Activated CD4-positive, alpha-beta T cell treated with anti-CD3 and anti-CD28 coated beads, Interleukin-2, amount 50 U/mL, for 48 hours (primary cell): ENCODE measurements around the gene OR10G2.
"Not testable (repeated sequence)": the region's sequence is repeated elsewhere in the genome, so short reads cannot be mapped to it uniquely, and the experiment has no call there.

Experiments
- DNase-seq, 2 experiments: peaks; one replicate each; pipeline ENCODE4 v3.0.0-alpha.2; 2020

The OR10G2 gene, protein sequence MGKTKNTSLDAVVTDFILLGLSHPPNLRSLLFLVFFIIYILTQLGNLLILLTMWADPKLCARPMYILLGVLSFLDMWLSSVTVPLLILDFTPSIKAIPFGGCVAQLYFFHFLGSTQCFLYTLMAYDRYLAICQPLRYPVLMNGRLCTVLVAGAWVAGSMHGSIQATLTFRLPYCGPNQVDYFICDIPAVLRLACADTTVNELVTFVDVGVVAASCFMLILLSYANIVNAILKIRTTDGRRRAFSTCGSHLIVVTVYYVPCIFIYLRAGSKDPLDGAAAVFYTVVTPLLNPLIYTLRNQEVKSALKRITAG

DNA sequence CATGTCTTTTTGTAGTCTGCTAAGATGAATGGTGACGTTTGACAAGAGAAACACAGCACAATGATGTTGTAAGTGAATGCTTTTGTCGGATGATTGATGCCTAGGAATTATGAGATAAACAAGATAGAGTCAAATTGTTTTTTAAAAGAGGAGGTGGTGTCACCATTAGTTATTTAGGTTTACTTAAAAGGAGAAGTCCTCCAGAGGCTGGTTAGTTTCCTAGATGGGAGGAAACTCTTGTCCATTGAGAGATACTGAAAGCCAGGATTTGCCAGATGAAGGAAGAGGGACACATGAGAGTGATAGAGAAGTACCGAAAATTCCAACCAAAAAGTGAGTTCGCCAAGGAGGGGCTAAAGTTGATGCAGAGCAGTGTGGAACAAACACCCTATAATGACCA lies at the start of gene OR10G2:
TSS of gene OR10G2 (minus strand) at position 101 of the 400 bp plus-strand sequence. CDS start at position 3, 98 bp downstream.
- no peak for DNase-seq

DNA sequence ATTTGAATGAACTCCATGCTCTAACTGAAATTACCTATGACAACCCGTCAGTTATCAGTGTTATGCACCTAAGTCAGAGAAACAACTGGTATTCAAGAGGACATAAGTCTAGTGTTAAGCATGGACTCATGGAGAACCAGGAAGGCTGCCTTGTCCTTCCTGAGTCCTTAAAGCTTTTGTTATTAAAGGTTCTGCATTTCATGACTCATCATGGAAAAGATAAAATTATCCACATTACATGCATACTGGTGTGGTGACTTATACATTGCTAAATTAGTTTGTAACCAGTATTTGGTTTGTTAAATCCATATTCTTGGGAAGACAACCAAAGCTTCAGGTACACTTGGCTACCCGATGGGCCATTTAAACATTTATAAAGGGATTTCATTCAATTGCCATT lies 45.3 kb upstream of the OR10G2 start:
- no peak for DNase-seq

DNA sequence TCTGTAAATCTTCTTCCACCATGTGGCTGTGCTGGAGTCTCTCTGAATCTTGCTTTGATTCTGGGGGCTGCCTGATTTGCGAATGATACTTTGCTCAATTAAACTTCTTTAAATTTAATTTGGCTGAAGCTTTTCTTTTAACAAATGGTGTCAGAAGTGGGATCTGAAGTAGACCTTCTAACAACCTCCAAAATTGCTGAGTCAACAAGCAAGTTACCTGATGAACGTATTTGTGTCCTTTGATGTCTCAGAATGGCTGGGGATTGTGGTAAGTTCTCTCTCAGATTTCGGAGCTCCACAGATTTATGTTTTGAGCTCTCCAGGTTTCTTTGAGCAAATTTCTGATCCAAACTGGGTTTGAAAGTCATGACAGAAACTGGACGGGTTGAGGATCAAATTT lies 40.8 kb upstream of the OR10G2 start:
- no peak for DNase-seq

DNA sequence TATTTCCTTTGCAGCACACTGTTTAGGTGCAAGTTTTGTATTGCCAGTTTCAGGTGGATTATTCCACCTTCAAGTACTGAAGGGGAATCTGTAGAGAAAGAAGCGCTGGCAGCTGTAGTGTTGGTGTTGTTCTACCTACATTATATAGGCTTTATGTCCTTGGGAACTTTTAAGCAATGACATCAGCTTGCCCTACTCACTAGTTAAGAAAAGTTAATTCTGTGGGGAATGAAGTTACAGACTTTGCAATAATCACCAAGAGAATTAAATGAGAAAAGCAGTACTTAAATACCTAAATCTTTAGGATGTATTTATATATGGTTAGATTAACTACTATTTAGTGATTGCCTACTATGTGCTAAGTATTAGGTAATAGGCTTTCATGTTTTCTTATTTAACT lies 39.0 kb upstream of the OR10G2 start, which contains the start of gene OR4E1:
TSS of gene OR4E1 (minus strand) at position 101 of the 400 bp plus-strand sequence. CDS start 2,883 bp downstream, outside the sequence.
- no peak for DNase-seq

DNA sequence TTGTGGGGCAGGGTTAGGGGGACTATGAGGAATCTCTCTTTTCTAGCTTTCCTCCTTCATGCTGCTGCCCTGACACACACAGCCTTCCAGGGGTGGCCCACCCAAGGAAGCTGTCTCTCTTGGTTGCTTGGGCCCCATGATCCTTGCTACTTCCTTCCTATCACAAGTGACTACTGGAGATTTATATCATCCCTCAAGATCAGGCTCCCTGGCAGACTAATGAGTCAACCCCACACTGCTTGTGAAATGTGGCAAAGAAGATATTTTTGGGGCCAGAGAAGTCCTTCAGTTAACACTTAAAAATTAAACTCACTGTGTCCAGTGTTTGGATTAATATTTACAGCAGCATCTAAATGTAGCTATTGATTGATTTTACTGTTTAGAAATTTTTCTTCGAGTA lies 37.4 kb upstream of the OR10G2 start:
- DNase-seq, result no peak

DNA sequence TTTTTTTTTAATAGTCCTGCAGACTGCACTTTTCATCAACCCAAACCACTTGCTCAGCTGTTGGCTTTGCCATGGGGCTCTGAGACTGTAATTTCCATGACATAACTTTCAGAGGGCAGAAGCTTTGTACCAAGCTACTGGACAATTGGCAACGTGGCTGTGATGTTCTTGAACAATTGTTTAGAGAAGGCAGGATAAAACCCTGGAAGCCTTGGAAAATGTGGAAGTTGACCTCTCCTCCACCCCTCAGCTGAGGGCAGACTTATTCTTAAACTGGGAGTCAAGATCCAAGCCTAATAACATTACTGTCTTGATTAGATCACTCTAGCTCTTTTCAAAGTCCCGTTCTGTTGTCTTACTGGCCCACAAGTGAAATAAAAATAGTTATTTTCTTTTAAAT lies 36.6 kb upstream of the OR10G2 start:
- DNase-seq, result no peak

DNA sequence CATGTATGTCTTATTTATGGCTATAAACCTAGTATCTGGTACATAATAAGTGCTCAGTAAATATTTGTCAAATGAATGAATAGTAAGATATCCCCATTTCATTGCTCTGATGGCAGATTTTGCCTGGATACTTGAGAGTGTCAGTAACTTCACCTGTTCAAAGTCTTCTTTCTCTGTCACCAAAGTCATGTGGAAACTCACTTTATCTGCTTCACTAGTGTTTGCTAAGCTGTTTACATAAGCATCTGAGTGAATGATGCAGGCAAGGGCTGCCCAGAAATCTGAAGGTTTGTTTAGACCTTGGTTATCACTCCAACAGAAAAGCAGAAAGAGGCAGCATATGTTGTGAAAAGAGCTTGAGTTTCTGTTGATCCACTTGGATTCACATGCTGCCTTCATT lies 34.5 kb upstream of the OR10G2 start:
- no peak for DNase-seq

DNA sequence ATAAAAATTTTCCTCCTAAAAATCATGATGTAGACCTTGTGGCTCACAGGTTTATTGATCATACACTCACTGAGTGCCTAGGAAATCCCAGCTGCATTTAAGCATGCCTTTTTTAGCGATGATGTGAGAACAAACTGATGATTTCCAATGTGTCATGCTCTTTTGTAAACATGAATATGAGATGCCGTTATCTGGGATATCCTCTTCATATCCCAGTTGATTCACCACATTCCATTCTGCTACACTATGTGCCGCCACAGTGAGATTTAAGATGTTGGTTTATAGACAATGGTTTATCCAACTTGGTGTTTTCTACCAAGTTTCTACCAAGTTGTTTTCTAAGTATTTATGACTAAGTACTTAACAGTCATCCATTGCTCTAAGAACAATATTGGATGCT lies 33.6 kb upstream of the OR10G2 start:
- DNase-seq, result no peak

DNA sequence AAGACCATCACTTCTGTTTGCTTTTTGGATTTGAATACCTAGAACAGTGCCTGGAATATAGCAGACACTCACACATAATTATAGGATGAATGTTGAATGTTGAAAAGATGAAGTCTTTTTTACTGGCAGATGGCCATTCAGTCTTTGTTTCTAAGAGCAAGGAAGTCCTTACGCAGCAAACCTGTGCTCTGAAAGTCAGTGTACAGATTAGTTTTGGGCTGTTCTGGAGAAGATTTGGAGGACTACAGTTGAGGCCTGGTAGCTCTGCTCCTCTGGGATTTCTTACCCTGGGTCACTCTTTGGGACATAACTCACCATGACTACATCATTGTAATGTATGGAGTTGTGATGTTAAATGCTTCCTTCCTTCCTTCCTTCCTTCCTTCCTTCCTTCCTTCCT lies 22.2 kb upstream of the OR10G2 start:
- DNase-seq, result no peak

DNA sequence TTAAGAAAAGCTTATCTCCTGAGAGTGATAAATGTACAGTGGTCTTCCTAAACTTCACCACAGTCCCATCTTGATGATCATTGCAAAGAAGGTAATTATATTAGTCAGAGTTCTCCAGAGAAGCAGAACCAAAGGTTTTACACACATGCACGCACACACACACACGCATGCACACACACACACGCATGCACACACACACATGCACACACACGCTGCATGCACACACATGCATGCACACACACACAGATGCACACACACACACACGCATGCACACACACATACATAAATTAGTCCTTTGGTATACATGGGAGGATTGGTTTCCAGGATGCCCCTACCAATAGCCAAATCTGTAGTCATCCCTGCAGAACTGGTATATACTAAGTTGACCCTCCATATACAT lies 19.5 kb upstream of the OR10G2 start:
- DNase-seq, result no peak

DNA sequence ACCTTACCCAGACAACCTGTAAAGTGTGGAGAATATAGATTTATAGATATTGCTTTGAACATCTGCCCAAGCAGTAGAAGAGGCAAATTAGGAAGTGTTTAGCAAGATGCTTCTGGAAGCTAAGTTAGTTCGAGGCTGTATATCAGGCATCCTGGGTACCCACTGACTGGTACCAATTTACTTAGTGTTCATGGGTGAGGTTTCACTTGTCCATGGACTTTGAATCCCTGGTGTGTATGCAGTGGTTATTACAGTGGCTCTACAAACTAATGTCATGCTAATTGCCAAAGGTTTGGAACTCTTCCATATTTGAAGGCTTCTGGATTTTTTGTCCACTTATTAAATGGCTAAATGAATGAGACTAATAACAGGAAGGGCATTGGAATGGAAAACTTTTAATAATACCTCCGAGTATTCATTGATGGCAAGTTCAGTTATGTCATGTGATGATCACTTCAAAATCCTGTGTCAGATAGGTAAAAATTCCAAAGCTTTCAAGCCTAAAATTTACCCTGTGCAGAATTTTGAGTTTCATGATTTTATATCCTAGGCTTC lies 18.7 kb upstream of the OR10G2 start, which contains the start of gene OR4E2:
TSS of gene OR4E2 (plus strand) at position 505 of the 555 bp plus-strand sequence. CDS start 11,248 bp downstream, outside the sequence.
- no peak for DNase-seq

DNA sequence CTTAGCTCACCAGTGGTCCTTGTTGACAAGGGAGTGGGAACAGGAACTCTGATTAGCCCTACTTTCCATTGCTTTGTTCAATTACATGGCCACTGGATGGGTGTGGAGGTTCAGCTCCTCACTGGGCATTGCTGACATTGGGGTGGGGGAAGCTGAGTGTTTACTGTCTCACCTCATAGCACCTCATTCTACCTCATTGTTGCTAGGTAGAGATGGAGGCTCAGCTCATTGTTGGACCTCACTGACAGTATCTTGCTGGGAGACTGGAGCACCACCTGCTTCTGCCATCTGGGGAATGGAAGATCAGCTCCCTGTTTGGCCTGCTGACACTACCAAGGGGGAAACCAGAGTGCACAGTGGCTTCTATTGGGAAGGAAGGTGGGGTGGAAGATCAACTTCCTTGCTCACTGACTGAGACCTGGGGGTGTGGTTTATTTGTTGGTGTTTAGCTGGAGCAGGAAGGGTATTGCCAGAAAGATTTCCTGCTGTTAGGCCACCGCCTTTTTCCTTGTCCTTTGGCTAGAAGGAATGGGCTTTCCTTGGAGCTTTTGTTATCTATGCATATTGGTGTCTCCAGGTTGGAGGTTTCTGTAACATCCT lies 17.6 kb upstream of the OR10G2 start:
- DNase-seq, result no peak

DNA sequence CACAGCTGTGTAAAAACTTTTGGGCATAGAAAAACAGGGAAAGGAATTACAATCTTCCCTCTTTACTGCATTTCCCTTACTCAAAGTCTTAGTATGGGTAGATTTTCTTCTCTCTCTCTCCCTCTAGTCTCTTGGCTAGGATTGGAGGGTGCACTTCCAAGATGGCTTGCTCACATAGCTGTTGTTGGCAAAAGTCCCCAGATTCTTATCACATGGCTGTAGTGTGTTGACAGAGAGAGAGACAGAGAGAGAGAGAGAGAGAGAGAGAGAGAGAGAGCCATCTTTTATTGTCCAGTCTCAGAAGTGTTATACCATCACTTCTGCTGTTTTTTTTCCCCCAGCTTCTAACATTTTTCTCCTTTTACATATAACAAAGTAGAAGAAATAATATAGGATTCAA lies 12.6 kb upstream of the OR10G2 start:
- no peak for DNase-seq

DNA sequence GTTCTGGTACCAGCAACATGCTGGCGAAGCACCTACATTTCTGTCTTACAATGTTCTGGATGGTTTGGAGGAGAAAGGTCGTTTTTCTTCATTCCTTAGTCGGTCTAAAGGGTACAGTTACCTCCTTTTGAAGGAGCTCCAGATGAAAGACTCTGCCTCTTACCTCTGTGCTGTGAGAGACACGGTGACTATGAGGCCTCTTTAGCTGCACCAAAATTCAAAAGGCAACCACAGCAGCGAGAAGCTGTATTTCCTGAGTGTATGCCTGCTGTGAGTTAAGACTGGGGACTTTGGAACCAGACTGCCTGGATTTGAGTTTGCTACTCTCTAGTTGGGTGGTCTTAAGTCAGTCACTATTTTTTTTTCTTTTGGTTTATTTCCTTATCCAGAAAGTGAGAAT lies 8.7 kb upstream of the OR10G2 start:
- DNase-seq, result no peak

DNA sequence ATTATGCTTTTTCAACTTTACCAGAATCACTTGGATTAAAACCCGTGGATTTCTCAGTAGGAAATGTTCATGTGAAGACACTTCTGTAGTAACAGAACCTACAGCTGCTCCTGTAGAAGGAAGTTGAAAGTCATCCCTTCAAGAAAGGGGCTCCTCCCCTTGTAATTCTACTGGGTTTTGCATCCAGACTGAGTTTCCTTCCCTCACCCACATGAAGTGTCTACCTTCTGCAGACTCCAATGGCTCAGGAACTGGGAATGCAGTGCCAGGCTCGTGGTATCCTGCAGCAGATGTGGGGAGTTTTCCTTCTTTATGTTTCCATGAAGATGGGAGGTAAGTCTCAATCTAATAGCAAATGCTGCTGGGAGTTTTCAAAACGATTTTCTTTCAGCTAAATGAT lies 7.9 kb upstream of the OR10G2 start:
- no peak for DNase-seq

DNA sequence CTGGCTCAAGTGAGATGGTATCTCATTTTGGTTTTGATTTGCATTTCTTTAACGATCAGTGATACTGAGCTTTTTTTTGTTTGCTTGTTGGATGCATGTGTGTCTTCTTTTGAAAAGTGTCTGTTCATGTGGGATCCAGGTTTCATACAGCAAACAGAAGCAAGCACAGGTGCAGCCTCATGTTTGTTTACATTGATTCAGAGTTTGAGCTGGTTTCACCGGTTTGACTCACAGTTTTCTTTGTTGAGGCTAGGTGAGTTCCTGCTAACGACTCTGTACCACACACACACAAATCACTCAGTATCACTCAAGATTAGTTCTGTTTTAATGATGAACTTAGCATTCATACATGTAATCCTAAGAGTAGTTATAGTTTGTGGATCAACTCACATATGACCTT lies 3.7 kb downstream of the OR10G2 start:
- no peak for DNase-seq

DNA sequence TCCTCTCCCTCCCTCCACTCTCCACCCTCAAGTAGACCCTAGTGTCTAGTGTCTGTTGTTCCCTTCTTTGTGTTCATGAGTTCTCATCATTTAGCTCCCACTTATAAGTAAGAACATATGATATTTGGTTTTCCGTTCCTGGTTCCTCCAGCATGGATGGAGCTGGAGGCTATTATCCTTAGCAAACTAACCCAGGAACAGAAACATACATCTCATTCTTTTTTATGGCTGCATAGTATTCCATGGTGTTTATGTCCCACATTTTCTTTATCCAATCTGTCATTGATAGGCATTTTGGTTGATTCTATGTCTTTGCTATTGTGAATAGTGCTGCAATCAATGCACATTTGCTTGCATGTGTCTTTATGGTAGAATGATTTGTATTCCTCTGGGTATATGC lies 4.2 kb downstream of the OR10G2 start:
- not testable (repeated sequence) for DNase-seq

DNA sequence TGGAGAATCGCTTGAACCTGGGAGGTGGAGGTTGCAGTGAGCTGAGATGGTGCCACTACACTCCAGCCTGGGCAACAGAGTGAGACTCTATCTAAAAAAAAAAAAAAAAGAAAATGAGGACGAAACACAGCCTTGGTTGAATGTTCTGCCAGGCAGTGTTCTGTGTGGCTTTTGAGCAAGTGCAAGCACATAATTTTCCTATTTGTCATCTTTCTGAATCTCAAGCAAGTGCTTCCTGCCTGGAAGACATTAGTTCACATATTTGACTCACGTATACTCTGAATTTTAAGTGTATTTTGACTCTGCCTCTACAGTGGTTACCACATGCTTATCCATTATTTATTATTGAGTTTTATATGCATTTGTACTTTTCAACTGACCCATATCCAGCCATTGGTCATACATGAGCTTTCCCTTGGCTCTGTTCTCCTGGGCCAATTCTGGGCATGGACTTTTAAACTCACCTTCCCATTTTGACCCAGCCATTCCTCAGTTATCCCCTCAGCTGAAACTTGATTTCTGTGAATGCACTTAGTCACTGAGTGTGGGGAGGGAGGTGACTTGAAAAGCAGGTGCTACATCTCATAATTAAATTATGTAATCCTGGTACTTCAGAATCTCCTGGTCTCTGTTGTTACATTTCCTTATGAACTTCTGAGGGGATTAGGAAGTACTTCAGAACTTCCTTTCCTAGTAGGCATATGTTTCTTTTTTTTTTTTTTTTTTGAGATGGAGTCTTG lies 8.1 kb downstream of the OR10G2 start:
- DNase-seq, result no peak

DNA sequence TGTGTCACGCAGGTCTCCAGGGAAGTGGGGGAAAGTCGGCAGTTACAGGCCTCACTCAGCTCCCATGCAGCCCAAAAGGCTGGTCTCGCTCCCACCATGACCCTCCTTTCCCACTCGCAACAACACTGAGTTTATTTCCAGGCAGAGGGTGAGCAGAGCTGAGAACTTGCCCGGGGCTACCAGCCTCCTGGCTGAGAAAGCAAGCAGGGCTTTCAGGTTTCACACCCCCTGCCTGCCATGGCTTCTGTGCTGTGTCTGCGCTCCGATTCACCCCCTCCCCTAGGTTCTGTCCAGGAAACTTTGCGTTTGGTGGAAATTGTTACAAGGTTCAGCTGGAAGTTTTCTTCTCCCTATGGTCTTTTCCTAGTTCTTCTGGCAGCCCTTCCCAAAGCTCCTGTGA lies 17.1 kb downstream of the OR10G2 start:
- DNase-seq, result no peak

DNA sequence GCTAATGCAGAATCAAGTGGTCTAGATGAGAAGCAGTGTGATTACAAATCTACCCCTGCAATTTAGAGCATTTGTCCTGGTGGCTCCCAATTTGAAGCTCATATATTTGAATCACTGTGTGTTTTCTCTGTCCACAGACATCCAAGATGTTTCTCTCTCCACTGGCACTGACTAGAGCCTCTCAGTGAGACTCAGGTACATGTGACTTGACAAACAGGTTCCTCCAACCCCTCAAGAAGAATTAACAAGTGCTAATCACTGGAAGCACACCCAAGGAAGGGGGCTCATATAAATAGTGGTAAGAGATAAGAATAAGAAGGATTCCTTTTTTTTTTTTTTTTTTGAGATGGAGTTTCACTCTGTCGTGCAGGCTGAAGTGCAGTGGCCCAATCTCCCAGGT lies 20.5 kb downstream of the OR10G2 start:
- DNase-seq, result no peak

DNA sequence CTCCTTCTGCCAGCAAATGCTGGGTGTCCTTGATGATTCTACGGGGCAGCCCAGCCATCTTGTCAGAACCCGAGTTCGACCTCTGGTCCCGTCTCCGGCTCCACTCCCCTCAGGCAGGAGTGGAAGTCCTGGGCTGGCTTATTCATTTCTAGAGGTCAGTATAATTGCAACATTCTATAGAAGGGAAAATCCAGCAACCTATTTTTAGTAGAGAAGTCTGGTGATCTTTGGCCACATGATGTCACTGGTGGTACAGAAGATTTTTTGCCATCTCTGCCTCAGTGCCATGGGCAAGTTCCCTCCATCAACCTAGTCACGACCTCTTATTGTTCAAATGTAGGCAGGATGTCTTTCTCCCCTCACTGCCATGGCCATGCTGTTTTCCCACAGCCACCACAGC lies 22.4 kb downstream of the OR10G2 start:
- DNase-seq, result no peak

DNA sequence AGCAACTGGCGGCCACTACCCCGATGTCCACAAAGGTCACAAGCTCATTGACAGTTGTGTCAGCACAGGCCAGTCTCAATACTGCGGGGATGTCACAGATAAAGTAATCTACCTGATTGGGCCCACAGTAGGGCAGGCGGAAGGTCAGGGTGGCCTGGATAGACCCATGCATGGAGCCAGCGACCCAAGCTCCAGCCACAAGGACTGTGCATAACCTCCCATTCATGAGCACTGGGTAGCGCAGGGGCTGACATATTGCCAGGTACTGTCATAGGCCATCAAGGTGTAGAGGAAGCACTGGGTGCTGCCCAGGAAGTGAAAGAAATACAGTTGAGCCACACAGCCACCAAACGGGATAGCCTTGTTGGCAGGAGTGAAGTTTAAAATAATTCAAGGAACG lies 32.6 kb downstream of the OR10G2 start:
- DNase-seq, result not testable (repeated sequence)

DNA sequence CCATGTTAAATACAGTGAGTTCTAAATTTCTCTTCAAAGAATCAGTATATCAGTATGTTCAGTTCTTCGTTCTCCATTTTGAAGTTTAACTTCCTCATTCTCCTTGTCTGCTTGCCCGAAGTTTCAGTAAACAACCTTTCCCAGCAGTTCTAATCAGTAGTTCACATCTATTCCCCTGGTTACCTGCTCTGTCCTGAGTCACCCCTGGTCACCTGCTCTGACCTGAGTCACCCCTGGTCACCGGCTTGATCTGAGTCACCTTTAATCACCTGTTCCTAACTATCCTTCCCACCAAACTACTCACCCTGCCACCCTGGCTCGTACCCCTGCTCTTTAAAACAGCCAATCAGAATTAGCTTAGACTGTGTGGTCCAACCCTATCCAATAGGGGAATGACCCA lies 45.4 kb downstream of the OR10G2 start:
- DNase-seq, result no peak
